ENCODE measurements around the gene UNC5C.

UNC5C gene

GRCh38 chr4:95317085-95317793, 231.5 kb downstream of the UNC5C start:
- no peak for DNase-seq

DNA sequence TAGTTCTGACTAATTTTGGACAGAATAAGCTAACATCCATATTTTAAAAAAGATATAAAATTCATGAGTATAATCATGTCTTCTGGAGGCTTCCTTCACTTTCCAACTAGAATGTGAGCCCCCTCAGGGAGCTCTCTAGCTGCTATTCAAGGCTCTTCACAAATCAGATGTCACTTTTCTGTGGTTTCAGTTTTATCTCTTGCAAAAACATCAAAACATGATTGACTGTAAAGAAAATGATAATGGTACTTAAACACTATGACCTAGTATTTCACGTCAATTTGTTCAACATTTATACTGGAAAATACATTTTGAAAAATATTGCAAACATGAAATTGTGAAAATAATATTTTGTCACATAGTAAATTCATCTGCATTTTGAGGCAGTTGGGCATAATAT, 234.2 kb downstream of the UNC5C start:
- DNase-seq: no peak

DNA sequence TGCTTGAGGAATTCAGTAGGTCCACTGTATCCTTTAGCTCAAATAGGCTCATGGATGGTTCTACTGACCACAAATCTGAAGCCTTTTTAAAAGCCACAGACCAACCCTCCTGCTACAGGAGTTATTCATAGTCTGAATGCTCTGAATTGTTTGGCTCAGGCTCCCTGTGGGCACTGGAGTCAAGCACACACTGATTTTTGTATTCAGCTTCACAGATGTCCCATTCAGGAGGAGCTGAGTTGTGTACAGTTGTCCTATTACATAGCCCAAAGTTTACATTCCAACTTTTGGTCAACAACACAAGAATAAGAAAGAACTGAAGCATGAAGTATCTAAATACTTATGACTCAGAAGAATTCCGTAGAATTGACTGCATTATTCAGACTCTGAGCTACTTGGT, 243.9 kb downstream of the UNC5C start:
- no peak for DNase-seq

- DNase-seq: no peak
Observed at GRCh38 chr4:95300304-95300703, 248.5 kb downstream of the UNC5C start.

DNA sequence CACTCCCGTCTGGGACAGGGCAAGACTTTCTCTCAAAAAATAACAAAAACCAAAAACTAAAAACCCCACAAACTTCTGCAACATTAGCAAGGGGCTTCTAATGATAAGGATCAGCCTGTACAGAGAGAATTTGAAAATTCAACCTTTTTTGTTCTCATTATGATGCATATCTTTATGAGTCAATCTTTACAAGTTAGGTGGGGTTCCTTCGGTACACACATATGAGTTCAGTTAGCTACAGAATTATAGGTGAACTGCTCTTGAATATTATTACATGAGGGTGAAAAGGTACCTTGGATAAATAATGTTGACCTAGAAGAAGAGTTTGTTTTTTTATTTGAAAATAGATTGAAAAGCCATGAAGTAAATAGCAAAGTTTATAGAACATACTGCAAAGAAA, 252.7 kb downstream of the UNC5C start:
- DNase-seq: no peak

DNA sequence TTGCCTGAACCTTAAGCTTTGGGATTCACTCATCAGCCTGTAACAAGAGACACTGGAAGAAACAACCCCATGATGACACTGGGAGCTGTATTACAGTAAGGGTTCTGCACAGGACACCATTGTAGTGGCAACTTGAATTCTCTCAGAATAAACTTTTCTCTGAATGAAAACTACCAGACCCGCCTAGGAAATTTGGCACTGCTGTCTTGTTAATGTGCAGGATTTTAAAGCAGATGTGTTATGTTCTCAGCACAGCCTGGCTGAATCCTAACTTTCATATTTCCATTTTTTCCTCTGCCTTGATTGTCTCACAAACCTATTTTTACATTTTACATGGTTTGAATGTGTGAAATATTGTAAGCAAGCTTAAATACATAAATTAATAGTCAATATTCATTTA, 253.6 kb downstream of the UNC5C start:
- no peak for DNase-seq

GRCh38 chr4:95294321-95294720, 254.5 kb downstream of the UNC5C start:
- DNase-seq: no peak

DNA sequence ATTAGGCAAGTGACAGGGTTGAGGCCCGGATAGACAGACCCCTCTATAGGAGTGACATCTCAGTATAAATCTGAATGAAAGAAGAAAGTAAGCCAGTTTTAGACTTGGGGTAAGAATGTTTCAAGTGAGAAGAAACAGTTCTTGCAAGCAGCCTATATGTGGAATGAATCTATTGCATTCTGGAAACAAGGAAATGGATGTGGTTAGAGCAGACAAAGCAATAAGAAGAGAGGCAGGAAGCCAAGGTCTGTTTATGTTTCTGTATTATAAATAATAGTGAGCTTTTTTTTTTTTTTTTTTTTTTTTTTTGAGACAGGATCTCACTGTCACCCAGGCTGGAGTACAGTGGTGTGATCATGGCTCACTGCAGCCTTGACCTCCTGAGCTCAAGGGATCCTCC, 255.8 kb downstream of the UNC5C start:
- DNase-seq: no peak

DNA sequence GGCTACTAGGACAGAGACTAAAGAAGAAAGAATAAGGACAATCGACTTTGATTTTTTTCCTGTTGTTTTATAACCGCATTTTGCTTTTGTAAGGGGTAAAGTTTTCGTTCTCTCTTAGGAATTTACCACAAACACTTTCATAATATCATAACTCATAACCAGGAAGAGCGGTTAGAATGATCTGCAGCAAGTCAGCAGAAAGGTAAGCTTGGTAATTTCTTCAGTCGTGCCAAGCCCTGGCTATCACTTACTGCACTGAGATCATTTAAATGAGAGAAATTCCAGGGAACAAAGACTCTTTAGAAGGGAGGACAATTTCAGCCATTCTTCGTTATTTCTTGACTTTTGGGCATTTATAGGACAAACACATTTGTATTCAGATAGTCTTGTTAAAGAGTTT, 258.1 kb downstream of the UNC5C start:
- DNase-seq: no peak

DNA sequence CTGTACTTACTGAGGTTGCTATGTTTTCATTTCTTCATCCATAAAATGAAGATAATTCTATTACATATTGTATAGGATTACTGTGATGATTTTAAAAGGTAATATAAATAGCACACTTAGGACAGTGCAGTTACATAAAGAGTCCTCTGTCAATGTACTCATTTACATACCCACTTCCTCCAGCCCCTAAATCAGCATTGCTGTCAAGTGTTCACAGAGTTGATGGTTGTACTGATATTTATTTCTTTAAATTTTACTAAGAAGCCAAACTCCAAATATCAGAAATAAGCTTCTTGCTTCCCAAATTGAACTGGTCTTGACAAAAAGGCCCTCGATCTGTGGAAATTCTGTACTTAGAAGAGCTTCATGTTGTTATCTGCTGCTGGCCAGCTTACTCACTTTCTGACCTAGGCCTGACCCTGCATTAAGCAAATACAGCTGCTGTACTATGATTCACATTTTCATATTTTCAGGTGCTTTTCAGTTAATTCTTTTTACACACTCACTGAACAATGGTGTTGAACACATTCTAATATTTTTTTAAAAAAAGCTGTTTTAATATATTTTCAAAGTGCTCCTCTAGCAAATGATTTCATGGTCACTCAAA, 259.6 kb downstream of the UNC5C start:
- DNase-seq: no peak

DNA sequence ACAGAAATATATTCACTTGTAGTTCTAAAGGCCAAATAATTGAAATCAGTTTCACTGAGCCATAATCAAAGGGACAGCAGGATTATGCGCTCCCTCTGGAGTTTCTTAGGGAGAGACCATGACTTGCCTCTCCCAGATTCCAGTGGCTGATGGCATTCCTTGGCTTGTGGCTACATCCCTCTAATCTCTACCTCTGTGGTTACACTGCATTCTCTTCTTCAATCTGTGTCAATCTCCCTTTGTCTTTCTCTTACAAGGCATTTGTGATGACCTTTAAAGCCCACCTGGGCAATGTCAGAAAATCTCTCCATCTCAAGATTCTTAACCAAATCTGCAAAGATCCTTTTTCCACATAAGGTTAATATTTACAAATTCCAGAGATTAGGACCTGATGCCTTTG, 260.2 kb downstream of the UNC5C start:
- DNase-seq: no peak

DNA sequence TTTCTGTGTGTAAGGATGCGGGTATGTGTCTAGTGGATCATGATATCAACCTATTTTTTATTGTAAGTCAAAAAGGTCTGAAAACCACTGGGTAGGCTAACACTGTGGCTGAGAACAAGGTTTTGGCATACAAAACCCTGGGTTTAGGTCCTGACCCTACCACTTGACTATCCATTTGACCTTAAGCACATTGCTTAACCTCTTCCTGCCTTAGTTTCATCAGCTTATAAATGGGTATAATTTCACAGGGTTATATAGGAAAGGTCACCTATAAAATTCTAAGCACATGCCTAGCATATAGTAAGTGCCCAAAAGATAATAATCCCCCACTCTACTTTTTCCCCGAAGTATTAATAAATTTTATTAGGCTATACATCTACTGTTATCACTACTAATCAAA, 263.0 kb downstream of the UNC5C start:
- no peak for DNase-seq

- DNase-seq: no peak
Observed at GRCh38 chr4:95284655-95285054, 264.1 kb downstream of the UNC5C start.

DNA sequence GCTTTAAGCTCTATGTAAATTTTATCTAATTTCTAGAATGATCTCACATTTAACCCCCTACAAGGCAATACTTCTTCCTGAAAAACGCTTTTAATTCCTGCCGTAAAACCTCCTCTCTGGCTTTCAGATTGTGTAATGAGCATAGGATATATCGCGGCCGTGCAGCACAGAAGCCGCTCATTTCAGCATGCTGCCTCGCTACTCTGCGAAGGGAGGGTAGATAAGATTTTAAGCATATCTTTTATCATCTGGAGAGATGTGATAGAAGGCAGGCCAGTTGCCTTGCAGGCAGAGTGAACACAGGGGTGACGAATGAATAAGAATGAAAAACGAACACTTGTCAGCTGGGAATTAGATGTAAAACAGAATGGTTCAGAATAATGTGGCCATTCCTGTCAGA, 265.5 kb downstream of the UNC5C start:
- DNase-seq: no peak

- DNase-seq: no peak
Observed at GRCh38 chr4:95272797-95273196, 276.0 kb downstream of the UNC5C start.

GRCh38 chr4:95272036-95272435, 276.7 kb downstream of the UNC5C start:
- no peak for DNase-seq

DNA sequence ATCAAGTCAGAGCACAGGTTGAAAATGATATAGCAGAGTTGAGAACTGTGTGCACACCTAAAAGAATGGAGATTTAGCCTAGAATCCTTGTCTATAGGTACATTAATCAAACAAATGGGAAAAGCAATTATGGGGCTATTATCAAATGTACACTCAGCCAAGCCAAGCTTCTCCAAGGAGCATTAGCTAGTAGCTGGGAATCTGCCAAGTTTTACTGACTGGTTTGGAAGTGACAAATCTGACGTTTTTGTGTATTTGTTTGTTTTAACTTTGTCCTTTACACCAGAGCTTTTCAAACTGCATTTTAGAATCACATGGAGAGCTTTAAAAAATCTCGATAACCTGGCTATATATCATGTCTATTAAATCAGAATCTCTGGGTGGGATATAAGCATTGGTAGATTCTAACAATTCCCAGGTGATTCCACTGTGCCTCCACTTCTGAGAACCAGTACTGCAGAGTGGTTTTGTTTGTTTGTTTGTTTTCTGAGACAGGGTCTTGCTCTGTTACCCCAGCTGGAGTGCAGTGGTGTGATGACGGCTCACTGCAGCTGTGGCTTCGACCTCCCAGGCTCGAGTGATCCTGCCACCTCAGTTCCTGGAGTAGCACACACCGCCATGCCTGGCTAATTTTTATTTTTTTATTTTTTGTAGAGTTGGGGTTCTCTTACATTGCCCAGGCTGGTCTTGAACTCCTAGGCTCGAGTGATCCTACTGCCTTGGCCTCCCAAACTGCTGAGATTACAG, 279.8 kb downstream of the UNC5C start:
- DNase-seq: peak; percentile 54

- no peak for DNase-seq
Observed at GRCh38 chr4:95267081-95267480, 281.7 kb downstream of the UNC5C start.

DNA sequence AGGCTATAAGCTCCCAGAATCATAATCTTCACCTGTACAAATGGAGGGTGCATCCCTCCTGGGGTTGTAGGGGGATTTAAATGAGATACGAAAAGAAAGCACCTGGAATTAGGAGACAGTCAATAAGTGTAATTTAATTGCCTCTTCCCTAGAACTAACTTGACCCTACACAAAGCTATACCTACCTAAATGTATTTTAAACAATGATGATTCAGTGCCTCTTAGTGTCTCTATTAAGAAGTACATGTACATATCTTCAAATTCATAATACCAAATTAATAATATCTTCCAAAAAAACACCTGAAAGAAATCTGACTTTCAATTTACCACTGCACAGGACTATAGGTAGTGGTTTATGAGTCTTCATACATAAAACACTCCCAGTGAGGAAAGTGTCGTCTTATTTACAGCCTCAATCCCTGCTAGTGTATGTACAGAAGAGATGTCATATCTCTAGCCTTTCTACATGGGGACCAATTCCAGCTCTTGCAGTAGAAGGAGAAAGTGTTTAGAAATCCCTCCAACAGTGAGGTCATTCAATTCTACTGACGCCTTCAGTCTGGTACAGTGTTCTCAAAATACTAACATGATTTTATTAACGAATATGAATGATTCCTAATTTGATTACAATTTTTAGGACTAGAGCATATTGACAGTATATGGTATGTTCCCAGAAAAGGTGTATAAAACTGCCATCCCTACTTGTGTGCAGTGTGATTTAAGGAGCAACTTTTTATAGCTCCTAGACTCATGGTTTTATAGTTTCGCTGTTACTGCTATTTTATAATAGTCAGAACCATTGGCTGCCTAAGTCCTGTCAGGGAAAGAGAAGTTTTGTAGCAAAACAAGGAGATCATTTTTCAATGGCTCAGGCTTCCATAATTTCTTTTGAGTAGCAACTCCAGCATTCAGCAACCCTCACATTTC, 282.7 kb downstream of the UNC5C start:
- DNase-seq: no peak

GRCh38 chr4:95264843-95265242, 283.9 kb downstream of the UNC5C start:
- no peak for DNase-seq

- no peak for DNase-seq
Observed at GRCh38 chr4:95263960-95264359, 284.8 kb downstream of the UNC5C start.

DNA sequence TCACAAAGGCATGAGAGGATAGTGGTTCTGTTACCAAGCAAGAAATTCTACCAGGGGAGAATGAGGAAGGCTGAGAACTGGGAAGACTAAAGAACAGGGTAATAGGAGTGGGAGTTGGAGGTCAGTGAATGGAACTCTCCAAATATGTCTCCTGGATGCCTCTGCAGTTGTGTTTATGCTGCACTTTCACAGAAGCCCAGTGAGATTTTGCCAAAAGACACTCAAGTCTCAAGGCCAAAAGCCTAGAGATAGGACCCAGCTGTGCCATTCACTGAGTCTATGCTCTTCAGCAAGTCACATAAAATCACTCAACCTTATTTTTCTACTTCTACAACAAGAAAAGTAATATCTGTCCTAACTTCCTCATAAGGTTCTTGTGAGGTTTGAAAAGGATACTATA, 285.4 kb downstream of the UNC5C start:
- DNase-seq: no peak
